Transverse colon (tissue), 4 donors: Measurements from ENCODE around the gene HORMAD2.

Experiments
- CTCF ChIP-seq, 5 experiments: fragments of 200-600 bp in 3 of 5; fragments of 450-650 bp in 2 of 5; sonication (generic) in 3 of 5; IDR thresholded peaks; 1 replicate in 2 of 5; 2 replicates in 3 of 5; pipeline ENCODE4 v1.5.1; 2016 to 2017; ENCODE audit warnings: antibody characterized with exemption in 5 of 5, inconsistent platforms in 3 of 5, mild to moderate bottlenecking in 2 of 5, moderate library complexity in 1 of 5
- EP300 ChIP-seq: sonication (generic); formaldehyde crosslinking; IDR thresholded peaks from one replicate; pipeline ENCODE4 v1.6.1; 2017; ENCODE audit warnings: antibody characterized with exemption, low read depth
- POLR2A ChIP-seq: fragments of 450-650 bp; IDR thresholded peaks from one replicate; pipeline ENCODE4 v1.6.1; 2016; ENCODE audit warnings: antibody characterized with exemption, mild to moderate bottlenecking, moderate library complexity
- POLR2AphosphoS5 ChIP-seq, 3 donors: sonication (generic); formaldehyde crosslinking; IDR thresholded peaks; one replicate each; pipeline ENCODE4 v1.6.1; 2016; ENCODE audit warnings: antibody characterized with exemption in 3 of 3

GRCh38 chr22:30181459-30182349 lies 101.4 kb downstream of the HORMAD2 start:
- TF ChIP-seq CTCF (IDR thresholded peaks at IDR 0.05) = no peak
- TF ChIP-seq POLR2AphosphoS5 (IDR thresholded peaks at IDR 0.05) = no peak
- no peak for TF ChIP-seq POLR2A
- no peak for TF ChIP-seq EP300
